Measurements from ENCODE around the gene MAB21L4.

The MAB21L4 gene

DNA sequence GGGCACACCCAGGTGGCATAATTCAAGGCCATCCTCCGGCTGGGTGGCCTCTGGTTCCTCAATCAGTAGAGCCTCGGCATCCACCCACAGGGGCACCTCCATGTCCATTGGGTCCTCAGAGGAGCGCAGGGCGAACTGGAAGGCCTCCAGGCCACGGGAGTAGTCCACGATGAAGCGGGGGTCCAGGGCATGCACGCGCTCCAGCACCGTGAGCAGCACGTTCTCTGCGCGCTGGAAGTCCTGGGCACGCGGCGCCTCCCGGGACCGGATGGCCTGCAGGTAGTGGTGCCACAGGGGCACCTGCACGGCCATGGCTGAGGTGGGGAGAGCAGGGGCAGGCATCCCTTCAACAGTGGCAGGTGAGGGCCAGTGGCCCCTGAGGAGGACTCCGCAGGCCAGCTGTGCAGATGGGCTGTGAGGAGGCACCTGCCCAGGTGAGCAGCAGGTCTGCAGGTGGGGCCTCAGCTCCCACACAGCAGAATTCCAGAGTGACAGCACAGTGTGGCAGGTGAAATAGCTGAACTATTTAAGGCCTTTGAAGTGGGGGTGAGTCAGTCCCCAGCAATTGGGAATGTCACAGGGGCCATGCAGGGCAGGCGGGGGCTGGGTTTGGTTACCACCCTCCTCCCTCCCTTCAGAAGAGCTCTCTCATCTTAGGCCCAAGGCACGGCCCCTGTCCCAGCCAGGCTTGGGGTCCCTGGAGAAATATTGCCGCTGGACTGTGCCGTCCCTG is at the start of gene MAB21L4:
Gene MAB21L4, minus strand, starts transcription at position 501 of the 733 bp plus-strand sequence. Its CDS starts 159 bp downstream, at position 342.
- ChIA-PET CTCF (interaction anchor here (5.7 kb wide), 1 partner anchor 18 kb away, joined by 42 read pairs; no protein-coding TSS in a partner anchor), POLR2A (no interaction called here)
- TF ChIP-seq, protein P1, sequence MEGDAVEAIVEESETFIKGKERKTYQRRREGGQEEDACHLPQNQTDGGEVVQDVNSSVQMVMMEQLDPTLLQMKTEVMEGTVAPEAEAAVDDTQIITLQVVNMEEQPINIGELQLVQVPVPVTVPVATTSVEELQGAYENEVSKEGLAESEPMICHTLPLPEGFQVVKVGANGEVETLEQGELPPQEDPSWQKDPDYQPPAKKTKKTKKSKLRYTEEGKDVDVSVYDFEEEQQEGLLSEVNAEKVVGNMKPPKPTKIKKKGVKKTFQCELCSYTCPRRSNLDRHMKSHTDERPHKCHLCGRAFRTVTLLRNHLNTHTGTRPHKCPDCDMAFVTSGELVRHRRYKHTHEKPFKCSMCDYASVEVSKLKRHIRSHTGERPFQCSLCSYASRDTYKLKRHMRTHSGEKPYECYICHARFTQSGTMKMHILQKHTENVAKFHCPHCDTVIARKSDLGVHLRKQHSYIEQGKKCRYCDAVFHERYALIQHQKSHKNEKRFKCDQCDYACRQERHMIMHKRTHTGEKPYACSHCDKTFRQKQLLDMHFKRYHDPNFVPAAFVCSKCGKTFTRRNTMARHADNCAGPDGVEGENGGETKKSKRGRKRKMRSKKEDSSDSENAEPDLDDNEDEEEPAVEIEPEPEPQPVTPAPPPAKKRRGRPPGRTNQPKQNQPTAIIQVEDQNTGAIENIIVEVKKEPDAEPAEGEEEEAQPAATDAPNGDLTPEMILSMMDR (IDR thresholded peaks at IDR 0.05; ENCODE audit: insufficient read depth, low read length, missing control alignments), result no peak
- no peak for DNase-seq (ENCODE audit: low read depth, low spot score)
- no peak within 1 kb of the TSS for H3K4me3 ChIP-seq (ENCODE audit: low read depth, low read length)

DNA sequence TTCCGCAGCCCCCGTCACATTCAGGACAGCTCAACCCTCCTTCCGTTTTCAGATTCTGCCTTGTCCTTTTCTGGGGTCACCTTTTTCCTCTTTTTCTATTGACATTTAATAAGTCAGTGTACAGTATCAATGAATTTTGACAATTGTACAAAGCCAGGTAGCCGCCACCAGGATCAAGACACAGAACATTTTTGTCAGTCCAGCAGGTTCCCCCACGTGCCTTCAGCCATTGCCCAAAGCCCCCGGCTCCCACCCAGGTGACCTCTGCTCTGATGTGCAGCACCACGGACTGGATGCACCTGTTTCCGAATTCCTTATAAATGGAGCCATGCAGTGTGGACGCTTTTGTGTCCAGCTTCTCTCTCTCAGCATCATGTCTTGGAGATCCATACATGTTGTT is 40.1 kb upstream of the MAB21L4 start:
- DNase-seq (ENCODE audit: low read depth, low spot score), result no peak
- no peak overlapping the region for H3K4me3 ChIP-seq (ENCODE audit: low read depth, low read length)
- POLR2A ChIA-PET, result no interaction called here
- TF ChIP-seq, protein P1 (IDR thresholded peaks at IDR 0.05; ENCODE audit: insufficient read depth, low read length, missing control alignments), result no peak
- CTCF ChIA-PET, result no interaction called here

DNA sequence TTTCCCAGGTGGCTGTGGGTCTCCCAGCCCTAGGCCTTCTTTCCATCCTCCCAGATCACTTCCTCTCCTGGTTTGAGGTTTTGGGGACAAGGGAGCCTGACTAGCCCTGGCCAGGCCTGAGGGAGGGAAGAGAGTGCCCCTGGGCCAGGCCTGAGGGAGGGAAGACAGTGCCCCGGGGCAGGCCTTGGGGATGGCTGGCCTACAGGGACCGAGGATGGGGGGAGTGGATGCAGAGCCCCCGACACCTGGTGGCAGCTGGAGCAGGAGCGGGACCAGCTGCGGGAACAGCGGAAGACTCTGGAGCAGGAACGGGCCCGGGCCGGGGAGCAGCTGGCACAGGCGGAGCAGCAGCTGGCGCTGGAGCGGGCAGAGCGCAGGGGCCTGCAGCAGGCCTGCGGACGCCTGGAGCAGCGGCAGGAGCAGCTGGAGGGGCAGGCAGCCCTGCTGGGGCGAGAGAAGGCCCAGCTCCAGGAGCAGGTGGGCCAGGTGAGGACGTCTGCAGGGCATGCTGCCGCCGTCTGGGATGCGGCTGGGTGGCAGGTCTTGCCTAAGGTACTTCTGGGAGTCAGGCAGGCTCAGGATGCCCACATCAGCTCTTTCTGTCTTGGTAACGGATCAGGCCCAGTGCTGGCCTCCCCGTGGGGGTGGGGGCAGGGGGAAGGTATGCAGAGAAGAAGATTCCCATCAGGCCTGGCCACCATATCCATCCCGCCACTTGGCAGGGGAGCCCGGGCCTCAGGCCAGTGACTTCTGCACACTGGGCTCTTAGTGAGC is 39.3 kb upstream of the MAB21L4 start:
- ChIA-PET POLR2A (no interaction called here), CTCF (no interaction called here)
- no peak overlapping the region for H3K4me3 ChIP-seq (ENCODE audit: low read depth, low read length)
- no peak for DNase-seq (ENCODE audit: low read depth, low spot score)
- TF ChIP-seq, protein P1 (IDR thresholded peaks at IDR 0.05; ENCODE audit: insufficient read depth, low read length, missing control alignments), result no peak

DNA sequence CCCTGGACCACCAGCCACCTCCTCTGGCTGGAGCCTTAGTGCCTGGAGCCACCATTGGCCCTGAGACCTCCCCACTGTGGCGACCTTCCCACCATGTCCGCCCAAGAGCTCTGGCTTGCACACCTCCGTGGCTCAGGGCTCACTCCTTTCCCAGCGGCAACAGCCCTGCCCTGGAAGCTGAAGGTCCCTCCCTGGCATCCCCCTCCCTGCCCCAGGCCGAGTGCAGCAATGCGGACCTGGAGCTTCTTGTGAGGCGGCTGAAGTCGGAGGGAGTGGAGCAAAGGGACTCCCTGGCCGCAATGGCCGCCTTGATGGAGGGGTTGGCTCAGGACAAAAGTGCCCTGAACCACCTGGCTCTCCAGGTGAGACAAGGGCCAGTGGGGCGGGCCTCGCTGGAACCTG is 38.7 kb upstream of the MAB21L4 start:
- ChIA-PET CTCF (no interaction called here), POLR2A (no interaction called here)
- DNase-seq (ENCODE audit: low read depth, low spot score), result no peak
- TF ChIP-seq, protein P1 (IDR thresholded peaks at IDR 0.05; ENCODE audit: insufficient read depth, low read length, missing control alignments), result no peak
- H3K4me3 ChIP-seq (ENCODE audit: low read depth, low read length), result no peak overlapping the region

DNA sequence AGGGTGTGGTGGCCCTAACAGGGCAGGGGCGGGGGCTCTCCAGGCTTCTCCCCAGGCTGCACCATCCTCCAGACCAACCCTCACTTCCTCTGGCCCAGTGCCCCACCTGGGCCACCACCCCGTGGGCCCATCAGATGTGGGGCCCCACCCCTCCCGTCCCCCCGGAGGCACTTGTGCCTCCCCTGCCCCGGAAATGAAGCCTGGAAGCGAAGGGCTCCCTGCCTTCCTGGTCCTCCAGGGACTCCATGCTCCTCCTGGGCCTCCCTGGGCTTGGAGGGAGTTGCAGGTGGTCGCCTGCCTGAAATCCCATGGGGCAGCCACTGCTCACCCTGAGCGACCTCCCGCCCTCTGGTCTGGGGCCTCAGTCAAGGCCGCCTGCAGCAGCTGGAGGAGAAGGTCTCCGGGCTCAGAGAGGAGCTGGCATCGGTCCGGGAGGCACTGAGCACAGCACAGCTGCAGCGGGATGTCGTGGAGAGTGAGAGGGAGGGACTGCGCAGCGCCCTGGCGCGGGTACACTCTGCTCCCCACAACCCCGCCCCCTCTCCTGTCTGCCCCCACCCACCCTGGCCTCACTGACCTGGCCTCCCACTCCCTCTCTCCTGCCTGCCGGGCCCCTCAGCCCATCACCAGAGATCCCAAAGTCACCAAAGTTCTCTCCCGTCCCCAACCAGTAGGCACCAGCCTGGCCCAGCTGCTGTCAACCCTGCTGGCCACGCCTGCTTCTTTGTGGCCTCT is 38.2 kb upstream of the MAB21L4 start:
- POLR2A ChIA-PET, result no interaction called here
- TF ChIP-seq, protein P1 (IDR thresholded peaks at IDR 0.05; ENCODE audit: insufficient read depth, low read length, missing control alignments), result no peak
- no peak for DNase-seq (ENCODE audit: low read depth, low spot score)
- CTCF ChIA-PET, result no interaction called here
- H3K4me3 ChIP-seq (ENCODE audit: low read depth, low read length), result no peak overlapping the region
